Right renal pelvis (tissue), 4 donors: ENCODE data around the gene DENND5A. TPM values are rescaled to one million over a fixed set of nuclear protein-coding genes. Genes with fewer than 3 reads are reported as not detected.
"Not testable (repeated sequence)": the region's sequence is repeated elsewhere in the genome, so short reads cannot be mapped to it uniquely, and the experiment has no call there.

Experiments
- DNase-seq, 4 donors: peaks; one replicate each; pipeline ENCODE4 v3.0.0-alpha.2; 2013; ENCODE audit warnings: low read depth in 4 of 4, low spot score in 3 of 4, missing footprints in 1 of 4
- polyA plus RNA-seq, 4 donors: library from polyadenylated mRNA; unstranded; fragments of 120-200 nt; gene quantifications; one replicate each; pipeline ENCODE4 v1.2.1, GENCODE V29; 2013; ENCODE audit not compliant: insufficient read length in 4 of 4

The DENND5A gene
- polyA plus RNA-seq, 4 donors = 77.7 to 95.5 (median 90.0) TPM

DNA sequence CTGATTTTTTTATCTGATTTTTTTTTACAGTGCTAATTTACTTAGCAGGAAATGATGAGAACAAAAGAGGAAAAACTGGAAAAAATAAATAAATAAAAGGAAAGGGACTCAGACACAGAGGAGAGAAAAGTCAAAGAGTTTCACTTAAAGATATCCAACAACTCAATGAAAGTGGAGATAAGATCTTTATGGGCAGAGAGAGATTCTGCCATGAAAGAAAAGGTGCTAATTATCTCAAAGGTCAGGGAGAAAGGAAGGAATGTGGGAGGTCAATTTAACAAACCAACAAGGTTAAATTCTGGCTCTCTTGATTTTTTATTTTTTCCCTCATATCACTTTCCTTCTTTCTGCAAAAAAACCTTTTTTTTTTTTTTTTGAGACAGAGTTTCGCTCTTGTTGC, 86.0 kb downstream of the DENND5A start:
- DNase-seq = no peak

DNA sequence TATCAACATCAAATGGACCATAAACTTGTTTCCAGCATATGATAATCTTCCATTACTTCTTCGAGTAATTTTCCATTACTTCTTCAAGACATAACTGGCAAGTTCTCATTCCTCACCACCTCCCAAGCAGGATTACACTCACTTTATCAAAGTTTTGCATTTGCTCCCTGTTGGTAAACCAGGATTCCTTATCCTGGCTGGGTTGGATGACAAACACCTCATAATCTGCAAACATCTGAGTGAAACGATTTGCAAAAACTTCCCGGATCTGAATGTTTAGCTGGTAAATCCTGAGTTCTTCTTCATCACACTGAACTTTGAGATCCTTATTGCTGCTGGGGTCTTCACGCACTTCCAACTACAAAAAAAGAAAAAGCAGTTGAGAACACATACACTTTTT, 86.4 kb downstream of the DENND5A start:
- DNase-seq = no peak

DNA sequence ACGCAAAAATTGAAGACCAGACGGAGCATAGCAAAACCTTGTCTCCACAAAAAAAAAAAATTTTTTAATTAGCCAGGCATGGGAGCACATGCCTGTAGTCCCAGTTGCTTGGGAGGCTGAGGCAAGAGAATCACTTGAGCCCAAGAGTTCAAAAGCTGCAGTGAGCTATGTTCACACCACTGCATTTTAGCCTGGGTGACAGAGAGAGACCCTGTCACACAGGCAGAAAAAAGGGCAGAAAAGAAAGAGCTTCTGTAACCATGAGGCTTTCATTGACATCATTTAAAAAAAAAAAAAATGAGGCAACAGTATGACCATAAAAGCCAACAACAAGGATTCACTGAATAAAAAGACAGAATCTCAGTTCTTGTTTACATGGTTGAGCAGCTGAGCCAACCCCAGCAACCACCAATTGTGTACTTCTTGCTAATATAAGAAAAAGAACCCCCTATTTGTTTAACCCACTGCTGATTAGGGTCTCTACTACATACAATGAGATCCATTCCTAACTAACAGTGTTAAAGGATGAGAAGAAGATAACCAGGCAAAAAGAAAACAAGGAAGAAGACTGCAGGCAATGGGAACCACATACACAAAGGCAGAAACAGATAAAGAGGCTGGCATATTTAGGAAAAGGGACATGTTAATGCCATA, 87.6 kb downstream of the DENND5A start:
- DNase-seq = no peak

DNA sequence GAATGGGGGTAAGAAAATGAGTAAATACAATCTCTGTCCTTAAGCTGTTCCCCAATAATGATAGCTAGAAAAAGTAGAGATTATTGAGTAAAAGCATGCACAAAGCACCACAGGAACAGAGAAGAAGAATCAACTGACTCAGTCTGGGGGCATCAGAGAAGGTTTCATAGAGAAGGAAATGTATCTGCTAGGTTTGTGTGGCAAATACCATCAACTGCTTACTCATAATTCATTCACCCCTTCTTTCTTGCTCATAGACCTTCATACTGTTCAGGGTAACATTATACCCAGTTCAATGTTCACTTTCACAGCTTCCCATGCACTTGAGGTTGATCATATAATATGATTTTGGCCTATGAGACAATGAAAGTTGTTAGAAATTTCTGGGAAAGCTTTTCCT, 88.6 kb downstream of the DENND5A start:
- no peak for DNase-seq

DNA sequence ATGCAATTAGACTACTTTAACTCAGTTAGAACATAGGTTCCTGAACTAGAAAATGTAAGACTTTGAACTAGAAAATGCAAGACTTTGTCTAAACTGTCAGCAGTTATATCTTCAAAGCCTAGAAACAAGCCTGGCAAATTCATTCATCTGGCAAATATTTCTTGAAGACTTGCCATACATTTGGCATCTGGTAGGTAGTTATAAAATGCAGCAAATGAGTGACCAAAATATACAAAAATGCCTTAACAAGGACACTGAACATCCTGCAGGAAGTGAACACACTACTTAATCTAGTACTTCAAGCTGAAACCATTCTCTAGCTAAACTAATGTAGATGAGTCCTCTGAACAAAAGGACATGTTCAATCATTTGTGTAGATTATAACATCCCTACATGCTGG, 89.0 kb downstream of the DENND5A start:
- no peak for DNase-seq

DNA sequence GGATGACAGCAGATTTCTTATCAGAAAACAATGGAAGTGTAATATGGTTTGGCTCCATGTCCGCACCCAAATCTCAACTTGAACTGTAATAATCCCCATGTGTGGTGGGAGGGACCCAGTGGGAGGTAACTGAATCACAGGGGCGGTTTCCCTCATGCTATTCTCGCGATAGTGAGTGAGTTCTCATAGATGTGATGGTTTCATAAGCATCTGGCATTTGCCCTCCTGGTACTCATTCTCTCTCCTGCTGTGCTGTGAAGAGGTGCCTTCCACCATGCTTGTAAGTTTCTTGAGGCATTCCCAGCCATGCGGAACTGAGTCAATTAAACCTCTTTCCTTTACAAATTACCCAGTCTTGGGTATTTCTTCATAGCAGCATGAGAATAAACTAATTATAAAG, 92.8 kb downstream of the DENND5A start:
- DNase-seq = no peak

DNA sequence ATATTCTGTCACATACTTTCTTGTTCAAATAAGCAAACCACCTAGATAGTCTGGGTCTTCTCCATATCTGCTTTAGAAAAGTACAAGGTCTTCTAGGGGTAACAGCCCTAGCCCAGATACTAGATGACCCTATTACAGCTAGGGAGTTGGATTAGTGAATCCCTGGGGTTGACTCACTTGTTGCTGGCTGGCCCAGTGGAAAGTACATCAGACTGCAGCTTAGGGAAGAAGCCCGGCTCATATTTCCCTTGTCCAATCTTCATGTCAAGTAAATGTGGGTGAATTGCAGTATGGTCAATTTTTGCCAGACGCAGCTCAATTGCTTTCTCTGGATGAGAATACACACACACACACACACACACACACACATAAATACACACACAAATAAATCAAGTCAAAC, 94.7 kb downstream of the DENND5A start:
- no peak for DNase-seq

DNA sequence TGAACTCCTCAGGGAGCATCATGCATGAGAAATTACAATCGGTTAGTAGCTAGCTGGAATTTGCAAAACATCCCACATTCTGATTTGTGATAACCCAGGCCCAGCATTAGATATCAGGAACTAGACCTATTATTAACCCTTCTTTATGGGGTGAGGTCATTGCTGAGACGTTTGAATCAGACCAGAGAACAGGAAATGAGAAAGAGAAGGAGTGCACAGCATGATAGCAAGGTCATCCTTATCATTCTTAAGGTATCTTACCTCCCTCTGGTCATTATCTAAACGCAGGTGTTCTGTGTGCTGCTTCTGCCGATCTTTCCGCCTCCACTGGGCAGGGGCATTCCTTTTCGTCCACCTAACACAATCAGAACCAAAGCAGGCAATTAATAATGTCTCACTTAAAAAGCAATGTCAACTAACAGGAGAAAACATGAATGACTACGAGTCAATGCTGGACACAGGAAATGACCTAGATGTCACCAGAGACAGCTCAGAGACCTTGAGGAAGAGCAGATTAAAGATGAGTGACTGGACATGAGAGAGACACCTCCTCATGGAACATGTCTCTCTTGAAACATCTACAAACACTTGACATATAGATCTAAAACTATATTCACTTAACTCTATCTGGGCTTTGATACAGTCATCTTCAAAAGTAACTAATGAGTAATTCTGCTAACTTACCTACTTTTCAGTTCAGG, 95.4 kb downstream of the DENND5A start:
- DNase-seq = no peak

DNA sequence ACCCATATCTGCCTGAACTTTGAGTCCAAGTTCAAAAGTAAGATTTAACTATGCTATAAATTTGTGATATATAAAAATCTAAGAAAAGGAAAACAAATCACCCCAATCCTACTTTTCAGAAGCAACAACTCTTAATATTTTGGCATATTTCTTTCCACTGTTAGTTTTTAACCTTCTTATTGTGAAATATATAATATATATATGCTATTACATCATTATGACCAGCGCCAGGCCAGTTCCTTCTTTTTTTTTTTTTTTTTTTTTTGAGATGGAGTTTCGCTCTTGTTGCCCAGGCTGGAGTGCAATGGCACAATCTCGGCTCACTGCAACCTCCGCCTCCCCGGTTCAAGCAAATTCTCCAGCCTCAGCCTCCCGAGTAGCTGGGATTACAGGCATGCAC, 103.2 kb downstream of the DENND5A start:
- DNase-seq = not testable (repeated sequence)

DNA sequence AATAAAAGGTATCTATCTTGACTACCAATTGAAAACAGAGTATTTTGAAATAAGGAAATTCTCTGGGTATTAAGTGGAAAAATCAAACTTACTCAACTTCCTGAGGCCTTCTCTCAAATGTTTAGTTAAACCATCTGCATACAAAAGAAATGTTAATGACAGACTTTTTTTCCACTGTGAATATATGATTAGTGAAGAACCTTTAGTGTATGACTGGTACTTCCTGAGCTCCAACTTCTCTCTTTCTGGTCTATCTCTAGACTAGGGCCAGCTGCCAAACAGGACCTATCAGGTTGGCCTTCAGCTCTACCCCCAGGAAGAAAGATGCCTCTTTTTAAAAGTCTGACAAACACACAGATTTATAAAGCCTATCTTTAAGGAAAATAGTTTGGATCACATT, 105.0 kb downstream of the DENND5A start:
- no peak for DNase-seq

DNA sequence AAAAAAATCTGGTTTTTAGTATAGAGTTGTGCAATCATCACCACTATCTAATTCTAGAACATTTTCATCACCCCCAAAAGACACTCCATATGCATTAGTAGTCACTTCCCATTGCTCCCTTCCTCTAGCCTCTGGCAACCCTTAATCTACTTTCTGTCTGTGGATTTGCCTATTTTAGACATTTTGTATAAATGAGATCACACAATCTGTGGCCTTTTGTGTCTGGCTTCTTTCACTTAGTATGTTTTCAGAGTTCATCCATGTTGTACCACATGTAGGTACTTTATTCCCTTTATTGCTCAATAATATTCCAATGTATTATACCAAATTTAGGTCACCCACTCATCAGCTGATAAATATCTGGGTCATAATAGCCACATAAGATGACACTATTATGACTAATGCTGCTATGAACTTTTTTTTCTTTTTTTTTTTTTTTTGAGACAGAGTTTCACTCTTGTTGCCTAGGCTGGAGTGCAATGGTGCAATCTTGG, 106.2 kb downstream of the DENND5A start:
- no peak for DNase-seq

DNA sequence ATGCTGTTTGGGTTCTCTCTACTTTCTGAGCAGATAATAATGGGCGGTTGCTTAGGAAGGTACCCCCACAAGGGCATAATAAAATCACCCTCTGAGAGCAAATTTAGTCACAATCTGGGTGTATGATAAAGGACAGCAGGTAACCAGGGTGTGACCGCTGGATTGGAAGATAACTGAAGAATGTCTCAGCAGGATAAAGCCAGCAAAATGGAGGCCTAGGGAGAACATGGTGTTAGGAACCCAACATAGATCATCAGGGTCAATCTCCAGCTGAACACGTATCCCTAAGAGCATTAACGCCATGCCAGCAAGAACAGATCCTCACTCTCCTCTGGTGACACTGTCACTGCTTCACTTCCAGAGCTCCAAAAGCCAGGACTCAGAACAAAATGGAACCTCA, 109.2 kb downstream of the DENND5A start:
- no peak for DNase-seq

DNA sequence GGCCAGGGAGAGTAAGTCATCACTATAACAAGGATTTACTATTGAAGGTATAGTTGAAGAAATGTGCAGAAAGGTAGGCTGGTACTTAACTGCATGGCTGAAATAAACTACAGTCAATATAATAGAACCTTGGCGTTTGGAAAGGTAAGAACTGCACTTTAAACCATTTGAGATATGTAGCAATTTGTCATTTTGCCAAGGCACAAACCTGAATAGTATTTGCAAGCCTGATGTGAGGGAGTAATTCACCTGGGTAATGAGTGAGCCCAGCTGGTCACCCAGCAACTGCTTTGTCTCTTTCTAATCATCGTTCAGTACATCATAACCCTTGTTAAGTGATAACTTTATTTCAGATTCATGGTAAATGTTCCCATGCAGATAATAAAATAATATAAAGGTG, 111.5 kb downstream of the DENND5A start:
- DNase-seq = no peak

DNA sequence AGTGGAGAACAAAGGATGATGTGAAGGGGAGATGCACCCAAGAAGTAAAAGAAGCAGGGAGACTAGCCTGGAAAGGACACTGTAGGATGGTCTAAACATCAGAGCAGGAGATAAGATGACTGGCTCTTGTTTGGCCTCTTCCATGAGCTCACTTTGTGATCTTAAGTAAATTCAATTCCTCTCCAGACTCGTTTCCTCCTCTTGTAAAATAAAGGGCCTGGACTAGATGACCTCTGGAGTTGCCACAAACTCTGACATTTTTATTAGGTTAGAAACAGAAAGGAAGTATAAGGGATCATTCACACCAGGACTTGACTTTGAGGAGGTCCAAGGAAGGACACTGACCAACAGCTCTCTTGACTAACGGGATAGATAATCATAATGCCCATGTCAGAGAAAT, 113.5 kb downstream of the DENND5A start:
- no peak for DNase-seq

DNA sequence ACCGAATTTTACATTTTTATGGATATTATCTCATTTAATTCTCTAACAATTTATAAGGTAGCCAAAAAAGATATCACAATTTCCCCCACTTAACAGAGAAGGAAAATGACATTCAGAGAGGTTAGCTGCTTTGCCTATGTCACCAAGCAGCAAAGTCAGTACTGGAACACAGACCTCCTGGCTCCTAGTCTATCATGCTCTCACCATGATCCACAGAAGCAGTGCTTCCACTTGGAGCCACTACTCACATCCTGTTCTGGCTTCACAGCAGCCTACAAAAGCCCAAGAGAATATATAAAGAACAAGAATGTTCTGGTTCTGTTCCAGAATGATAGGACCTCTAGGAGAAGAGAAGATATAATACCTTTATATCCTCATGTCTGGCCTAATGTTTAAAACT, 114.2 kb downstream of the DENND5A start:
- DNase-seq = no peak

DNA sequence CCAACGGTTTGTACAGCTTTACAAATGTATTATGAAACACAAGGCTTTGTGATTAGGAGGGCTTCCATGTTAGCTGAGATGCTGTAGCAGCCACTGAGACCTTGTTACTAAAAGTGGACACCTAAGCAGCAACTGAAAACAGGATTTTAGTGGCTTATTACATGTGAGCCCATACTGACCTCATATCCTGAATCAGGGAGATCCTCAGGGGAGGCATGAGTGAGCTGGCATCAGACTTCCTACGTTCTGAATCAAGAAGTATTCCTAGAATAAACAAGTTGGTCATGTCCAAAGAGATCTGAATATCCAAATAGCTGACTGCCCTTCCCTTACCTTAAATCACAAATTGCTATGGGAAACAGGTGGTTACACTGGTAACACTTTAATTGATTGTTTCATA, 114.6 kb downstream of the DENND5A start:
- DNase-seq = no peak

DNA sequence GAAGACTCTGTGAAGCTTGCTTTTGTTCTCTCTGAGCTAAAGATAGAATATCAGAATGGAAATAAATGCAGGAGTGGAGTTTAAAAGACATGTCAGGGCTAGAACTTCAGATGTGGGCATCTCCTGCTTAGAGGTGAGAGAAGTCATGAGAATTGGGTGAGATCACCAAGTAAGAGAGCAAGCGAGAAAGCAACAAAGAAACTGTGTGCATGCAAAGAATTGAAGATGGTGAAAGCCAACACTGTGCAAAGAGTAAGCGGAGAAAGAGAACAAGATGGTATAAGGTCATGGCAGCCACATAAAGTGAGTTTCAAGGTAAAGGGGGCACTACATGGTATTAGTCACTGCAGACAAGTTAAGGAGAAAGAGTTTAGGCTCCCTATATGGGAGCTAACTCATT, 116.4 kb downstream of the DENND5A start:
- DNase-seq = no peak

DNA sequence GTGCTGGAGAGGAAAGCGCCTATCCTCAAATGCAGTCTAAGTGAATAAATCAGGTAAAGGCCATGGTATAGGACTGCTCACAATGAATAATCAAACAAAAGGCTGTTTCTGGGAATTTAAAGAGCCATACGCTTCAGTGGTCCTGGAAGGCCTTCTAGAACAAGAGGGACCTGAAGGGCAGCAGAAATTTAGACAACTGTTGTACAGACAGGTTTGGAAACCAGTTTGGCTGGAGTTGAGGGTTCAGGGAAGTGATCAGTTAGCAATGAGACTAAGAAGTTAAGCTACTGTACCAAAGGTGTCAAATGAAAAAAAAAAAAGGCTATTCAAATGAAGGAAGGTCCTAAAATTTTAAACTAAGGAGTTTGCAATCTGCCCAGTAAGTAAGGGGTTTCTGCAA, 117.1 kb downstream of the DENND5A start:
- no peak for DNase-seq

DNA sequence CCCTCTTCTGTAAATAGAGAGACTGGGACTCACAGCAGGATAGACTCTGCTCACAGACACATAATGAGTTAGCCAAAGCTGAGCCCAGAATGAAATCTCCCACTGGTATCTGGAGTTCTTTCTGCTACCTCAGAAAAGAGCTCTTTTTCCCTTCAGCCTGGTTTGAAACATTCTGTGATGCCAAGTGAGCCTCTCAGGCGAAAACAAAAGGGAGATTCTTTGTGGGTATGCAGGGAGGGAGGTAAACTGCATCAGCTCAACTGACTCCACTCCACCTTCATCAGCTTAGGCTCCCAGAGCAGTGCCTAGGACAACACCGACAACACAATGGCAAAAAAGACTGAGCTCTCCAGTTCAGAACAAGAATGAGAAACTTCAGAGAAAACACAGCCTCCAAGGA, 118.7 kb downstream of the DENND5A start:
- no peak for DNase-seq

DNA sequence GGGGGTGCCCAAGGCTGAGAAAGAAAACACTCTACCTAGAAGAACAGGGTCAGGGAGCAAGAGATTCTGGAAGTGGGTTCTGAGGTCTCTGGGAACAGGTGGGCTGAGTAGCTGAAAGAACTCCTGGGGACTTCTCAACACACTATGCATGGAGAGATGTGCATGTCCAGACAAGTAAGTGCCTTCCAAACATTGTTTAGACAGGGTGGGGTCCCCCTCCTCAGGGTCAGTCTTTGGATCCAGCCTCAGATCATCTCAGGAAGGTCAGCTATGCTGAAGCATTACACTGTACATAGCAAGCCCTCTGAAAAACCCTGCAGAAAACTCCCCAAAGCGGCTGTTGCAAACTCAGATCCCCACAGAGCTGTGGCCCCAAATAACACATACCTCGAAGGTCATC, 119.9 kb downstream of the DENND5A start:
- no peak for DNase-seq

DNA sequence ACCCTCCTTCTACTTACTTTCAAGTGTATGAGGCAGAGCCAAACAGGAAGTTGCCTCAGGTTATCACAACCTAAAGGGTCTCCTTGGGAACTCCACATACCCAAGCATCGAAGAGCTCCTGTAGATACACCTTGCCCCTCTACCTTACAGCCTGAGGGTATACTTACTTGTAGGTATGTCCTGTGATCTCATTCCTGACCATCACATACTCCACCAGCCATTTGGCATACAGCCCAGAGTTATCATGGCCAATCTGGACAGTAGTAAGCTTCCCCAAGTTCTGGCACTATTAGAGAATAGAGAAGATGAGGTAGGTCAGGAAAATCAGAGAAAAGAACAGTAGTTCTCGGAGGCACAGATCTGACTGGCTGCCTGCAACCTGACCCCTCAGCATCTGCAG, 120.3 kb downstream of the DENND5A start:
- no peak for DNase-seq

DNA sequence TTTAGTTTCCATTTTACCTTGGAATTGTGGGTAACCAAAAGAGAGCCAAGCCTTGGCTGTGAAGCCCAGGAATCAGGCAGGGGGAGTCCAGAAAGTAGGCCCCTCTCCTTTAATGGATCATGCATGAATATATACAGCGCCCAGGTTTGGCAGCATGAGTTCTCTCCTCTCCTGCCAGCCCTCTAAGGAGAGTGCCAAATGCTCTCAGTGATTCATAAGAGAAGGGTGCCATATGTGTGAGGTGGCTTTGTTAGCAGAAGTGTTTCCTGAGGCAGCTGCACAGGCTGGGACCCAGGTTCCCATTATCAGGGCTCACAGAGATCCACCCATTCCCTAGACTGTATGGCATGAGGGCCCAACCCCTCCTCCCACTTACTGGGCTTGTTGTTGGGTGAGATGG, 121.4 kb downstream of the DENND5A start:
- DNase-seq = no peak

DNA sequence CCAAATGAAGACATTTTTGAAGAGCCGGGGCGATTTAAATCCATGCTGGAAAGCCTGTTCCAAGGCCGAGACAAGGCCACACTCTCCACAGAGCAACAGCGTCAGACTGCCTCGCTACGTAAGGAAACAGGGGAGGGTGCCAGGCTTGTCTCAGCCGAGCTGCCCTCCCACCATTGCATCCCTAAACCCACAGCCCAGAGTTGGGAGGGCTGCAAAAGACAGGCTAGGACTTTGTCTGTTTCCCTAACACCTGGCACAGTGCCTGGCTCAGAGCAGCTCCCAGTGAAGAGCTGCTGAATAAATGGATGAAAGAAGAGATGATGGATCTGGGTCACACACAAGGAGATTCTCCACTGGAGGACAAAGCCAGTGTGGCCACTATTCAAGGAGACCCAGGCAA, 122.4 kb downstream of the DENND5A start:
- DNase-seq = no peak
